Ramos (cell line): ENCODE results near the gene MYO1E.

ENCODE experiments used
- in situ Hi-C: fragments of 300-500 bp; cut with MboI; formaldehyde crosslinking; loops from one replicate; pipeline ENCODE4 v1.14.3; 2022; ENCODE audit warnings: low sequenced_read_pairs; ENCODE audit not compliant: unreplicated experiment

Gene MYO1E

GRCh38 chr15:59115047-59115446 lies 257.6 kb downstream of the MYO1E start:
- in situ Hi-C loops: no loop called here

GRCh38 chr15:59111251-59111650 lies 261.4 kb downstream of the MYO1E start:
- in situ Hi-C loops: no loop called here

GRCh38 chr15:59105854-59106253 lies 266.8 kb downstream of the MYO1E start:
- in situ Hi-C loops: no loop called here

- in situ Hi-C loops: no loop called here
Measured at GRCh38 chr15:59104912-59105732, 267.5 kb downstream of the MYO1E start, which contains the start of gene CCNB2. TSS of gene CCNB2 (plus strand) at chr15:59105146. CDS start at chr15:59105269, 123 bp downstream.

GRCh38 chr15:59104602-59104911 lies 268.1 kb downstream of the MYO1E start:
- in situ Hi-C loops: no loop called here

- in situ Hi-C loops: no loop called here
Measured at GRCh38 chr15:59099162-59099685, 273.4 kb downstream of the MYO1E start.

GRCh38 chr15:59096429-59096828 lies 276.2 kb downstream of the MYO1E start:
- in situ Hi-C loops: no loop called here

- in situ Hi-C loops: no loop called here
Measured at GRCh38 chr15:59094077-59094476, 278.6 kb downstream of the MYO1E start.

- in situ Hi-C loops: no loop called here
Measured at GRCh38 chr15:59087731-59088130, 284.9 kb downstream of the MYO1E start.
